ENCODE measurements around the gene DHRS1. TPM values are rescaled to one million over a fixed set of nuclear protein-coding genes. Genes with fewer than 3 reads are reported as not detected.

The DHRS1 gene
- total and polyA plus RNA-seq, 9 of the 15 experiments (the other 6 are each of a cell fraction or from before 2014, with no cell fraction given): 7.3 to 33.6 (median 13.3) TPM

GRCh38 chr14:24297190-24297964 lies 2.2 kb downstream of the DHRS1 start (continued):
- TF ChIP-seq CUX1 (CRISPR knock-in tag; IDR thresholded peaks at IDR 0.05) (no peak), CTCFL (IDR thresholded peaks at IDR 0.05; ENCODE audit: borderline replicate concordance, insufficient read depth, low read depth, low read length, poor library complexity, severe bottlenecking) (no peak), PHF20 (IDR thresholded peaks at IDR 0.05; ENCODE audit: partially characterized antibody) (no peak), TEAD2 (tag; IDR thresholded peaks at IDR 0.05) (no peak), TCF15 (CRISPR knock-in tag; IDR thresholded peaks at IDR 0.05) (no peak), HDAC6 (IDR thresholded peaks at IDR 0.05; ENCODE audit: low read depth, low read length) (no peak), GABPB1 (CRISPR knock-in tag; IDR thresholded peaks at IDR 0.05) (no peak), ZNF398 (CRISPR knock-in tag; IDR thresholded peaks at IDR 0.05) (no peak), XRCC3 (IDR thresholded peaks at IDR 0.05) (no peak), ZNF449 (CRISPR knock-in tag; IDR thresholded peaks at IDR 0.05) (no peak), GATA2 (CRISPR knock-in tag; IDR thresholded peaks at IDR 0.05) (peak; percentile 79), SIRT6 (IDR thresholded peaks at IDR 0.05; ENCODE audit: low read depth, low read length) (no peak), HMGN3 (IDR thresholded peaks at IDR 0.05; ENCODE audit: borderline replicate concordance, extremely low read depth, insufficient read length, low read depth, low read length) (no peak), TBL1XR1 (IDR thresholded peaks at IDR 0.05; ENCODE audit: low read length in 2 of 2) (no peak), KLF16 (IDR thresholded peaks at IDR 0.05) (no peak), POLR2H (tag; IDR thresholded peaks at IDR 0.05; ENCODE audit: low read depth) (no peak)

All from K562 (cell line).